BLaER1 treated with 17β-estradiol and CSF1 and Interleukin-3, amounts not matched to agents 10 nM and 100 nM (cell line): ENCODE results near the gene USH1C.

ENCODE experiments used
- H3K27ac ChIP-seq, 11 experiments: shearing (Covaris generic); formaldehyde crosslinking; 2 replicates each; pipeline ENCODE4 v1.8.1; 2022
- H3K27me3 ChIP-seq, 11 experiments: shearing (Covaris generic); formaldehyde crosslinking; 2 replicates each; pipeline ENCODE4 v1.8.1; 2022
- H3K36me3 ChIP-seq, 11 experiments: shearing (Covaris generic); formaldehyde crosslinking; 2 replicates each; pipeline ENCODE4 v1.8.1; 2022
- H3K4me1 ChIP-seq, 10 experiments: shearing (Covaris generic); formaldehyde crosslinking; 2 replicates each; pipeline ENCODE4 v1.8.1; 2022
- H3K4me2 ChIP-seq, 11 experiments: shearing (Covaris generic); formaldehyde crosslinking; 2 replicates each; pipeline ENCODE4 v1.8.1; 2022
- H3K4me3 ChIP-seq, 10 experiments: shearing (Covaris generic); formaldehyde crosslinking; 2 replicates each; pipeline ENCODE4 v1.8.1; 2022
- H3K9ac ChIP-seq, 11 experiments: shearing (Covaris generic); formaldehyde crosslinking; 2 replicates each; pipeline ENCODE4 v1.8.1; 2022
- H3K9me3 ChIP-seq, 11 experiments: shearing (Covaris generic); formaldehyde crosslinking; replicated peaks in 1 of 11; 2 replicates each; pipeline ENCODE4 v1.8.1; 2022
- H4K20me1 ChIP-seq, 11 experiments: shearing (Covaris generic); formaldehyde crosslinking; 2 replicates each; pipeline ENCODE4 v1.8.1; 2022
- Cebpa-rat ChIP-seq, 11 experiments: shearing (Covaris generic); IDR thresholded peaks; 2 replicates each; pipeline ENCODE4 v1.8.1; 2022

The USH1C gene

DNA sequence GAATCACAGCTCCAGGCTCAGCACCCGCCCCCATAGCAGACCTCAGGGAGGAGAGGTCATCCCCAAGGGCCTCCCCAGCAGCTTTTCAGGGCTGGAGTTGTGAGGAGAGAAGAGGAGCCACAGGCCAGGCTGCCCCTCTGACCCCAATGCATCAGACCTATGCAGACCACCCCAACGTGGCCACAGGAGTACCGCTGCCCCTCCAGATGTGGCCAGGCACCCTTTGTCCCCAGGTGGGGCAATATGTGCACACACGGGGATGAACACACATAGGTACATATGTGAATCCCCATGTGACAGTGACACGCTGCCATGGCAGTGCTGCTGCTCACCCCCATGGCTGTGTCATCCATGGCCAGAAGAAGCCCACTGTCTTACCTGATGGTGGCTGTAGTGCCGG is 10.9 kb downstream of the USH1C start:
- Histone ChIP-seq H3K9me3 (no peaks in the 10 kb centered on the region), H4K20me1 (no peaks in the 10 kb centered on the region; a peak in 1 of 22 replicates), H3K27me3 (no peaks in the 10 kb centered on the region), H3K9ac (no peak overlapping the region), H3K4me3 (no peak overlapping the region), H3K4me2 (no peak overlapping the region), H3K36me3 (no peaks in the 10 kb centered on the region), H3K27ac (no peak overlapping the region), H3K4me1 (no peaks in the 10 kb centered on the region)
- TF ChIP-seq Cebpa-rat (IDR thresholded peaks at IDR 0.05) = no peak

DNA sequence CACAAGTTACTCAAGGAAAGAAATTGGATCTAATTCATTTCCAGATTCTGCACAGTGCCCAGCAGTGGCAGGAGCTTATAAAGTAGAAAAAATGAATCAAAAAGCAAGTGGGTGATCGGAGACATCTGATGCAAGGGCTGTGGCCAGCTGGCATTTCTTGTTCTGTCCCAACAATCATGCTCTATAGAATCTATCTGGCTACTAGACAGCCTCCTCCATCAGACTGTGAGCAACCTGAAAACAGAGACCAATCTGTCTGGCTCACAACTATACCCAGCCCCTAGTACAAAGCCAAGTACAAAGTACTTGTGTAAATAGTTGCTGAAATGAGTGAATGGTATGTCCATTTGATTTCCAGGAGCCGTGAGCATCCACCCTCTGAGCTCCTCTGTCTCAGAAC is 11.4 kb downstream of the USH1C start:
- H3K4me1 ChIP-seq = no peaks in the 10 kb centered on the region

DNA sequence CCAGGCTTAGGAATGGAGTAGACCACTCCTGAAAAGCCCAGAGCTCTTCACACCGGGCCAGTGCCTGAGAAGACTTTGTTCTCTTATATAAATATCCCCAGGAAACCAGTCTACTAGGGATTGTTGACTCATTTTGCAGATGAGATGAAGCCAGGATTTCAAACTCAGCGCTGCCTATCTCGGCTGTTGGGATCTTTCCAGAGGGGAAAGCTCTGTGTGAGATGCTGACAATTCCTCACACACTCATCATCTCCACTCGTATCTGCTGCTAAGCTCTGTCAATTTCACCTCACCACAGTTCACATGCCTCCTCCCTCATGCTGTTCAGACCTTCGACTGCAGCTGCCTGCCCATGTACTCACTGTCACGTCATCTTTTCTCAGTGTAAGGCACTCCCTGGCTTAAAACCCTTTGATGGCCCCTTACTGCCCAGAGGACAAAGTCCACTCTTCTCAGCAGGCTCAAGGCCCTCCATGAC is 12.5 kb downstream of the USH1C start:
- H3K9ac ChIP-seq = no peak overlapping the region
- H4K20me1 ChIP-seq = no peaks in the 10 kb centered on the region; a peak in 2 of 22 replicates
- TF ChIP-seq Cebpa-rat (IDR thresholded peaks at IDR 0.05) = no peak
- H3K36me3 ChIP-seq = no peaks in the 10 kb centered on the region
- H3K4me1 ChIP-seq = no peaks in the 10 kb centered on the region
- no peak overlapping the region for H3K27ac ChIP-seq
- no peaks in the 10 kb centered on the region for H3K27me3 ChIP-seq
- no peak overlapping the region for H3K4me2 ChIP-seq
- no peaks in the 10 kb centered on the region for H3K9me3 ChIP-seq
- H3K4me3 ChIP-seq = no peak overlapping the region

More for the DNA sequence above, 11.4 kb downstream of the USH1C start:
- H3K4me3 ChIP-seq = no peak overlapping the region
- H3K9me3 ChIP-seq = no peaks in the 10 kb centered on the region
- TF ChIP-seq Cebpa-rat (IDR thresholded peaks at IDR 0.05) = no peak
- H3K36me3 ChIP-seq = no peaks in the 10 kb centered on the region
- no peak overlapping the region for H3K4me2 ChIP-seq
- H3K9ac ChIP-seq = no peak overlapping the region
- H3K27me3 ChIP-seq = no peaks in the 10 kb centered on the region
- no peak overlapping the region for H3K27ac ChIP-seq
- H4K20me1 ChIP-seq = no peaks in the 10 kb centered on the region; a peak in 1 of 22 replicates

DNA sequence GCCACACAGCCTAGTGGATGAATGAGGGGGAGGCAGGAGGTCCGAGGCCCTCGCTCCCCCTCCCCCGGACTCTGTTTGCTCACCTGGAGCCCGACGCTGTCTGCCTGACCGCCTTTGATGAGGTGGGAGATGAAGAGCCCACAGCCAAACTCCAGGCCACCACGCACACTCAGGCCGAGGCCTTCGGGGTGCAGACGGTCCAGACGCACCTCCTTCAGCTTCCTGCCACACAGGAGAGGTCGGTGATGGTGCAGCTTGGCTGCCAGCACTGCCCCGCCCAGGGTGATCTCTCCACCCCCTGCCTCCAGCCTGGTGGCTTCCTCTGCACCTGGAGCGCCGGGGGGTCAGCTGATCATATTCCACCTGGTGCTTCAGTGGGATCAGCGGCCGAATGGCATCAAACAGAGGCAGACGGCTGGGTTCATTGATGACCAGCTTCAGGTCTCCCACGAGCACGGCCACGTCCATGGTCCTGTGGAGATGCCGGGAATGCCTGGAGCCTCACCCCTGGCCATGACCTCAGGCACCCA is 13.1 kb downstream of the USH1C start:
- H3K4me1 ChIP-seq = no peaks in the 10 kb centered on the region
- H3K27ac ChIP-seq = no peak overlapping the region
- no peak overlapping the region for H3K4me2 ChIP-seq
- H3K9me3 ChIP-seq = no peaks in the 10 kb centered on the region
- H4K20me1 ChIP-seq = no peaks in the 10 kb centered on the region; a peak in 2 of 22 replicates
- H3K4me3 ChIP-seq = no peak overlapping the region
- no peak for TF ChIP-seq Cebpa-rat (IDR thresholded peaks at IDR 0.05)
- no peaks in the 10 kb centered on the region for H3K36me3 ChIP-seq
- H3K27me3 ChIP-seq = no peaks in the 10 kb centered on the region
- no peak overlapping the region for H3K9ac ChIP-seq

DNA sequence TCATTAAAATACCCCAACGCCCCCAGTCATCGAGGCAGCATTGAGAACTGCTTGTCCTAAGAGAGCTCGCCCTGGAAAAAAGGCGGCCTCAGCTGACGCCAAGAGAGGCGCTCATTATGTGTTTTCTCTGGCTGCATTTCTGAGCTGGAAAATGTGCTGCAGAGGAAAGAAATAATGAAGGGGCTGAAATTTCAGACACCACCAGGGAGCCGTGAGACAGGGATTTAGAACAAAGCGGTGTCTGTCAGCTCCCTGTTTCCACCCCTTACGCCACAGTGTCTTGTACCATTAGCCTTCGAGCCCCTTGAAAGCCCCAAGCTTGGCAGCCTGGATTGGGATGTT is 14.4 kb downstream of the USH1C start:
- Histone ChIP-seq H3K27me3 (no peaks in the 10 kb centered on the region), H3K4me1 (no peaks in the 10 kb centered on the region), H3K9ac (no peak overlapping the region), H4K20me1 (no peaks in the 10 kb centered on the region; a peak in 2 of 22 replicates), H3K4me2 (no peak overlapping the region), H3K36me3 (no peaks in the 10 kb centered on the region), H3K27ac (no peak overlapping the region), H3K9me3 (no peaks in the 10 kb centered on the region), H3K4me3 (no peak overlapping the region)
- no peak for TF ChIP-seq Cebpa-rat (IDR thresholded peaks at IDR 0.05)

DNA sequence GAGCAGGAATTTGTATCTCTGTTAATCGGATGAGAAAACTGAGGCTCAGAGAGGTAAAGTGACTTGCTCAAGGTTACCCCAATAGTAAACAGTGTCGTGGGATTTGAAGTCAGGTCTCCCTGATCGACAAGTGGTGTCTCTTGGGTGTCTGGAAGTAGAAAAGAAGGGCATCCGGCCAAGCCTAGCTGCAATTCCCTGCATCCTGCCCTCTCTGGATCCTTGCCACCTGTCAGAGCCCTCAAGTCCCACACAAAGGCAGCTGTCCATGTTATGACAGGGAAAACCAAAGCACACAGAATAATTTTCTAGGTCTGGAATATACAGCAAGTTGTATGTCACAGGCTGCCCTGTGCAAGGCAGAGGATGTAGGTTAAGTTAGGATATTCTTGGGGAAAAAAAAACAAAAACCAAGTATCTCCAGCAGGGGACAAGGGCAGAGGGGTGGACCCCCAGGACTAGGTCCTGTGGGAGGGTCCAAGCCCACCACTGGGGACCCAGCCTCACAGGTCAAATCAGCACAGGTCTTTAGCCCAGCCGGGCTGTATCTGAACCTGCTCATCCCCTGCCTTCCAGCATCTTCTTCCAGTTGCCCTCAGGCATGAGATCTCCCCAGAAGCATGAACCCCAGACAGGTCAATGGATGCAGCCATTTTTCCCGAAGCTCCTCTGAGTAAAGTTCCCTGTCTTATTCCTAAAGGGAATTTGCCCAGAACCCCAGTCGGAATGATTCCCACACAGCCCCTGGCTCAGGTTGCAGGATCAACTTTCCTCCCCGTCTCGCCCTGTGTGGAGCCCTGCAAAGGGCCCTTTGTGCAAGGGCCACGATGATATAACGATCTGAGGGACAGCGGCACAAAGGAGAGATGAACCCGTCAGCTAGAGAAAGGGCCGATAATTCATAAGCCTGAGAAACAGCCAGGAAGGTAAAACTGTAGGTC is 15.0 kb downstream of the USH1C start:
- no peak for TF ChIP-seq Cebpa-rat (IDR thresholded peaks at IDR 0.05)
- H3K4me2 ChIP-seq = no peak overlapping the region
- H3K36me3 ChIP-seq = no peaks in the 10 kb centered on the region
- no peak overlapping the region for H3K4me3 ChIP-seq
- no peaks in the 10 kb centered on the region for H3K27me3 ChIP-seq
- no peaks in the 10 kb centered on the region for H3K4me1 ChIP-seq
- H3K9me3 ChIP-seq = no peaks in the 10 kb centered on the region
- no peak overlapping the region for H3K27ac ChIP-seq
- no peaks in the 10 kb centered on the region; a peak in 2 of 22 replicates for H4K20me1 ChIP-seq
- H3K9ac ChIP-seq = no peak overlapping the region

DNA sequence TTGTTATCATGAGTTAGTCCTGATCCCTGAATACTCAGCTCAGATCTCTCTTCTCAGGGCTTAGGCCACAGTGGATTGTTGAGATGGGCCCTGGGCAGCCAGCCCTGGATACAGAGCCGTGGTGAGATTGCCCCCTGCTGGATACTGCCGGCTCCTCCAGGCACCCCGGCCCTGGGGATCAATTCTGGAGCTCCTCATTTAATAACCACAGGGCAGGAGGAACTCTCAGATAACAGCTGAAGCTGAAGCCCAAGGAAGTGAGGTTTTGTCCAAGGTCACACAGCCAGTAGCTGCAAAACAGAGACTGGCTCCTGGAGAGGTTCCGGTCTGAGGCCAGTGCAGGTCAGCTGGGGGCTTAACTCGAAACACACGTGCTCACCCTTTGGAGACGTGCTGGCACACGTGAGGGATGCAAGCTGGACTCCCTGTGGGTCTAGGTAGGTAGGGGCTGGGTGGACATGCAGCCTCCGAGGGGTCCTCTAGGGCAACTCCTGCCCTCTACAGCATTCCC is 16.0 kb downstream of the USH1C start:
- no peak for TF ChIP-seq Cebpa-rat (IDR thresholded peaks at IDR 0.05)
- no peak overlapping the region for H3K27ac ChIP-seq
- H3K4me1 ChIP-seq = no peaks in the 10 kb centered on the region
- H4K20me1 ChIP-seq = no peaks in the 10 kb centered on the region; a peak in 2 of 22 replicates
- H3K4me2 ChIP-seq = no peak overlapping the region
- no peak overlapping the region for H3K9ac ChIP-seq
- no peaks in the 10 kb centered on the region for H3K9me3 ChIP-seq
- H3K36me3 ChIP-seq = no peaks in the 10 kb centered on the region
- H3K27me3 ChIP-seq = no peaks in the 10 kb centered on the region
- no peak overlapping the region for H3K4me3 ChIP-seq

DNA sequence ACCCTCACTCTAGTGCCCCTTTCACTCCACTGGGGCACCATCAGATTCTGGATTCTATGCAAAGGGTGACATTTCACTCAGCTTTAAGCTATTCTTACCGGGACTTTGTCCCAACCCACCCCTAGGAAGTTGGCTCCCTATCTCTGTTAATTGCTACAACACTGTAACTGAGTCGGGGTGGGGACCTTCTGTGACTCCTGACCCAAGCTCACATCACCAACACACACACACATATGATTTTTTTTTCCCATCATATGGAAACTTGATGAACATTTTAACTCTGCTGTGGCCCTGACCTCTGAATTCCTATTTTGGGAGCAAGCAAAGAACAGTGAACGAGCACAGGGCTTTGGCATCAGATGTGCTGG is 16.6 kb downstream of the USH1C start:
- Histone ChIP-seq H3K4me1 (peaks cover 0 to 6% (median 4%) of the 10 kb centered on the region in 10 experiments; a peak in 8 of 20 replicates), H3K4me2 (no peak overlapping the region), H3K27me3 (no peaks in the 10 kb centered on the region), H4K20me1 (no peaks in the 10 kb centered on the region; a peak in 2 of 22 replicates), H3K36me3 (no peaks in the 10 kb centered on the region), H3K4me3 (no peak overlapping the region), H3K9ac (no peak overlapping the region), H3K27ac (no peak overlapping the region), H3K9me3 (no peaks in the 10 kb centered on the region)
- TF ChIP-seq Cebpa-rat (IDR thresholded peaks at IDR 0.05) = no peak

DNA sequence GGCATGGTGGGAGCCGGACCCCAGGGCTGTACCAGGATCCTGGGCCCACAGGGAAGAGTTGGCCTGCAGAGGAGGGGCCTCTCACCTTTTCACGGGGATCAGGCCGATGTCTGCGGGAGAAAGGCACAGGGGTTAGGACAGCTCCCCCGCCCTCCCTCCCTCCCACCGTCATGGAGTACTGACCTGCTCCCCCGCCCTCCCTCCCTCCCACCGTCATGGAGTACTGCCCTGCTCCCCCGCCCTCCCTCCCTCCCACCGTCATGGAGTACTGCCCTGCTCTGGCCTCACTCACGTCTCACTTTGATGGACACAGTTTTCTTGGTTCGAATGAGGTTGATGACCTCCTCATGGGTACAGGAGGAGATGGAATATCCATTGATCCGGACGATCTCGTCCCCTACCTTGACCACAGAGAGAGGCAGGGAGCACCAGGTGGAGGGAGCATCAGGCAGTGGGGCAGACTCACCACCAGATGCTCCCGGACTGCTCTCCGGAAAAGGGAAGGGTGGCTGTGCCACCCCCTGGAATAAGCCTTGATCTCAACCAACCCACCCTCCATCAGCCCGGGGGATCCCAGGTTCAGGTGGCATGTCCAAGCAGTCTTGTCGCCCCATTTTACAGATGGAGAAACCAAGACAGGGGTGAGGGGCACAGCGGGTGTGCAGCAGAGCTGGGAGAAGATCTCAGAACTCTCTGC is 17.1 kb downstream of the USH1C start:
- no peaks in the 10 kb centered on the region for H3K27me3 ChIP-seq
- no peaks in the 10 kb centered on the region; a peak in 2 of 22 replicates for H4K20me1 ChIP-seq
- no peak overlapping the region for H3K4me2 ChIP-seq
- H3K36me3 ChIP-seq = no peaks in the 10 kb centered on the region
- no peak for TF ChIP-seq Cebpa-rat (IDR thresholded peaks at IDR 0.05)
- H3K9me3 ChIP-seq = no peaks in the 10 kb centered on the region
- no peak overlapping the region for H3K9ac ChIP-seq
- H3K27ac ChIP-seq = no peak overlapping the region
- H3K4me1 ChIP-seq = peaks cover 0 to 8% (median 6%) of the 10 kb centered on the region in 10 experiments; a peak in 8 of 20 replicates
- no peak overlapping the region for H3K4me3 ChIP-seq
